ENCODE results near the gene SLC36A1.
A peak's percentile ranks its signal among the peaks of the same experiment; 100 is the strongest.
"Not testable (repeated sequence)": the region's sequence is repeated elsewhere in the genome, so short reads cannot be mapped to it uniquely, and the experiment has no call there.

Gene SLC36A1

GRCh38 chr5:151447174-151448037 is at the start of gene SLC36A1:
TSS of gene SLC36A1 (plus strand) at chr5:151447603. CDS start at chr5:151458793, 11,190 bp downstream.
- peak; percentile 16 for DNase-seq

- no peak for DNase-seq
Measured at GRCh38 chr5:151405334-151406160, 41.9 kb upstream of the SLC36A1 start.

GRCh38 chr5:151406322-151406947 is 41.0 kb upstream of the SLC36A1 start:
- DNase-seq: no peak

- no peak for DNase-seq
Measured at GRCh38 chr5:151408591-151409230, 38.7 kb upstream of the SLC36A1 start.

GRCh38 chr5:151413800-151414199 is 33.6 kb upstream of the SLC36A1 start:
- DNase-seq: no peak

- no peak for DNase-seq
Measured at GRCh38 chr5:151414536-151414935, 32.9 kb upstream of the SLC36A1 start.

DNA sequence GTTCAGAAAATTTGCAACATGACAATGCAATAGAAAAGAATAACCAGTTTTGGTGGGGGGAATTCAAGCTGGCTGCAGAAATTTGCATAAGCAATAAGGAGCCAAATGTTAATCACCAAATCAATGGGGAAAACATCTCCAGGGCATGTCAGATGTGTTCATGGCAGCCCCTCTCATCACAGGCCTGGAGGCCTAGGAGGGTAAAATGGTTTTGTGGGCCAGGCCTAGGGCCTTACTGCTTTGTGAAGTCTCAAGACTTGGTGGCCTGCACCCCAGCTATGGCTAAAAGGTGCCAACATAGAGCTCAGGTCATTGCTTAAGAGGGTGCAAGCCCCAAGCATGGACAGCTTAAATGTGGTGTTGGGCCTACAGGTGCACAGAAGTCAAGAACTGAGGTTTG is 29.7 kb upstream of the SLC36A1 start:
- no peak for DNase-seq

DNA sequence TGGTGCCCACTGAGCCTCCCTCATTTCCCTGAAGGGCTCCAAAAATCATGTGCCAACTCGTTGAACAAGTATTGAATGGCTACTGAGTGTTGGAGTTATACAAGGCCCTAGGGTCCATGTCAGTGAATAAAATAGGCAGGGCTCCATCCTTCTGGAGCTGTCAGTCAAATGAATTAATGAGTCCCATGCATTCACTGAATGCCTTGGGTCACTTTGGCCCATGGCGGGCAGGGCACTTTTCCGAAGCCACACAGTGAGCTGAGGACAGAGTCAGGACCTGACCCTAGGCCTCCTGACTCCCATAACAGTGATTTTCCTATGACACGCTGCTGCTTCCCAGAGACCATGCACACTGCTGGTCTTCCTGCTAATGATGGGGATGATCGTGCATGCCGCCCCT is 27.3 kb upstream of the SLC36A1 start:
- no peak for DNase-seq

- DNase-seq: no peak
Measured at GRCh38 chr5:151424892-151425523, 22.4 kb upstream of the SLC36A1 start.

- not testable (repeated sequence) for DNase-seq
Measured at GRCh38 chr5:151426347-151426746, 21.1 kb upstream of the SLC36A1 start.

GRCh38 chr5:151427258-151427657 is 20.1 kb upstream of the SLC36A1 start:
- no peak for DNase-seq

- DNase-seq: no peak
Measured at GRCh38 chr5:151430731-151431130, 16.7 kb upstream of the SLC36A1 start.

DNA sequence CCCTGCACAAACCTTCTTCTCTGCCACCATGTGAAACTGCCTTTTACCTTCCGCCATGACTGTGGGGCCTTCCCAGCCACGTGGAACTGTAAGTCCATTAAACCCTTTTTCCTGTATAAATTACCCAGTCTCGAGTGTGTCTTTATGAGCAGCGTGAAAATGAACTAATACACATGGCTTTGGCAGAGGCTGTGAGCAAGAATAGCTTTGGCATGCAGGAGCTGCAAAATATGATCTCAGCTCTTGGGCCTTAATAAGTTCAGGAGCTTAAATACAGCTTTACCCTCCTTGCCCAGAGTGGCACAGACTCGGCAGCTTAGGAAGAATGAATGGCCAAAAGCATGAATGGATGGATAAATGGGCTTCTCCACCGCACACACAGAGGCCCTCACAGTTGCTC is 15.7 kb upstream of the SLC36A1 start:
- no peak for DNase-seq

DNA sequence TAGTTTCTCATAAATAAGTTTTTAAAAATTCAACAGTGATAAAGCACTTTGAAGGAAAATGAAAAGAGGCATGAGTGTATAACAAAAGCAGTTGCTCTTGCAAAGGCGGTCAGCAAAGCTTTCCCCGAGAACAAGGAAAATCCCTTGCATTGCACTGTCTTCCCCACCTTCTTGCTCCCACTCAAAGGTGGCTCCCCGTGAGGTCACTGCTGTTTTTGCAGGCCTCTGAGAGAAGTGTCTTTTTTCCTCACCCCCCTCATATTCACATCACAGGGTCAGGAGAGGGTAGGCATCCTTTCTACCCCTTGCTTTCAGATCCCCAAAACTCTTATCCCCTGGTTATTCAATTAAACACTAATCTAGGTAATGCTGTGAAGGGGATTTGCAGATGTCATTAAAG is 15.2 kb upstream of the SLC36A1 start:
- DNase-seq: no peak

DNA sequence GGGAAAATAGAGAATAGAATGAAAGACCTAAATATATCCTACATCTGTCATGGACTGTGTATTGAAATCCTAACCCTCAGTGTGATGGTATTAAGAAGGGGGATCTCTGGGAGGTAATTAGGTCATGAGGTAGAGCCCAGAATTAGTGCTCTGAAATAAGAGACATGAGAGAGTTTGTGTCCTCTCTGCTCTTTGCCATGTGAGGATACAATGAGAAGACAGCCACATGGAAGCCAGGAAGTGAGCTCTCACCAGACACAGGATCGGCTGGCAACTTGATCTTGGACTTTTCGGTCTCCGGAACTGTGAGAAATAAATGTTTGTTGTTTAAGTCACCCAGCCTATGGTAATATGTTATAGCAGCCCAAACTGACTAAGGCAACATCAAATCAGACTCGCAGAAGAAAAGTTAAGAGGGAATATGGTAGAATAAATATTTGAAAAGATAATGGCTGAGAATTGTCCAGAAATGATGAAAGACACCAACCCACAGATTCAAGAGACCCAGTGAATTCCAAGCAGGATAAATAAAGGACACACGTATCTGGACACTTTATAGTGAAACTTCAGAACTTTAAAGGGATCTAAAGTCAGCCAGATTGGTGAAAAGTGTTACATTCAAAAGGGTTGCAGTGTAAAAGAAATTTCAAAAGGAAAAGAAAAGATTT is 12.7 kb upstream of the SLC36A1 start:
- DNase-seq: no peak

DNA sequence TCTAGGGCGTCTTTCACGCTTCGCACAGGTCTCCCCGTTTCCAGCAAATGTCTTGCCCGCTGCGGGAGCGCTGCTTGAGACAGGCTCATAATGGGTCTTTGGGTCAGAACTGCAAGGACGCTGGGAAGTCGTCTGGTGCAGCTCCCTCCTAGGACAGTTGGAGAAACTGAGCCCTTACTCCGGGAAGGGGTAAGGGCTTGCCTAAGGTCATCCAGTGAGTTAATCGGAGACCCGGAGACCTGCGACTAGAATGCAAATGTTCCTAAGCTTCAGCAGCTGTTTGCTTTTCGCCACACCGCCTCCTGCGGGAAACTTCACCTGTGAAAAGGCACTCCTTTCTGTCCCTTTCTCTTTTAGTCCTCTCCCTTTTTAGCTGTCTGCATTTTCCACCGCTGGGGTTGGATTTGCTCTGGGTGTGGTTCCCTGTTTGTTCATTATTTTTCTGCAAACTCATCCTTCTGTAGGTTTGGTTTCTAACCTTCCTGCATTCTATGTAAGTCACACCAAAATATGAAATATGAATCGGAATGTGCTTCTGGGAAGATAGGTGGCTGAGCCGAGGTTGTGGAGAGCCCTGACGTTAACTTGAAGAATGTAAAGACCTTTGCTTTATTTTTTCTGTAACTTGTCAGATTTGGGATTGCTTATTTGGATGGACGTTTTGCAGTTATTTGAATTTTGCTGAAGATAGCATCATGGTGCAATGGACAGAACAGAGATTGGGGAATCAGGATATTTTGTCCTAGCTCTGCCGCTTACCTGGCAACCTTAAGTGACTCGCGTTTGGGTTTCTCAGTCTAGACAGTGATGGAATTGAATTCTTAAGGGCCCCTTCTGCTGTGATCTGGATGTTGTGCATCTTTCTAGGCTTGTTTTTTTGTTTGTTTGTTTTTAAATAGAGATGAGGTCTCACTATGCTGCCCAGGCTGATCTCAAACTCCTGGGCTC is 909 bp downstream of the SLC36A1 start:
- no peak for DNase-seq

DNA sequence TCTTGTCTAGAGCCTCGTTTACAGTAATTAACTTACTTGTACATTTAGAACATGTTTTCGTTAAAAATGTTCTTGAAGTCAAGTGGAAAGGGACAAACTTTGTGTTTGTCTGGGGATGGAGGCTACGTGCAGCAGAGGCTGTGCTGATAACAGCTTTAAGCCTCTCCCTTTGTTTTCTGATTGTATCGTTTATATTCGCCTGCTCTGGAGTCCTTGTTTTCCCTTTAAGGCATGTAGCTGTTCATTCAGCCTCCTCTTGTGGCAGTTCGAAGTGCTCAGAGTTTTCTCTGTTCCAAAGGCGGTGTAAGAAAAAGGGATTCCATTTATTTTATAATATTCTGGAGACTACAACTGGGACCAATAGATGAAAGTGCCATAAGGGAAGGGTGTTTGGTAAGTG is 1.9 kb downstream of the SLC36A1 start:
- DNase-seq: no peak

- DNase-seq: no peak
Measured at GRCh38 chr5:151449839-151450238, 2.4 kb downstream of the SLC36A1 start.

GRCh38 chr5:151450605-151451004 is 3.2 kb downstream of the SLC36A1 start:
- DNase-seq: no peak

DNA sequence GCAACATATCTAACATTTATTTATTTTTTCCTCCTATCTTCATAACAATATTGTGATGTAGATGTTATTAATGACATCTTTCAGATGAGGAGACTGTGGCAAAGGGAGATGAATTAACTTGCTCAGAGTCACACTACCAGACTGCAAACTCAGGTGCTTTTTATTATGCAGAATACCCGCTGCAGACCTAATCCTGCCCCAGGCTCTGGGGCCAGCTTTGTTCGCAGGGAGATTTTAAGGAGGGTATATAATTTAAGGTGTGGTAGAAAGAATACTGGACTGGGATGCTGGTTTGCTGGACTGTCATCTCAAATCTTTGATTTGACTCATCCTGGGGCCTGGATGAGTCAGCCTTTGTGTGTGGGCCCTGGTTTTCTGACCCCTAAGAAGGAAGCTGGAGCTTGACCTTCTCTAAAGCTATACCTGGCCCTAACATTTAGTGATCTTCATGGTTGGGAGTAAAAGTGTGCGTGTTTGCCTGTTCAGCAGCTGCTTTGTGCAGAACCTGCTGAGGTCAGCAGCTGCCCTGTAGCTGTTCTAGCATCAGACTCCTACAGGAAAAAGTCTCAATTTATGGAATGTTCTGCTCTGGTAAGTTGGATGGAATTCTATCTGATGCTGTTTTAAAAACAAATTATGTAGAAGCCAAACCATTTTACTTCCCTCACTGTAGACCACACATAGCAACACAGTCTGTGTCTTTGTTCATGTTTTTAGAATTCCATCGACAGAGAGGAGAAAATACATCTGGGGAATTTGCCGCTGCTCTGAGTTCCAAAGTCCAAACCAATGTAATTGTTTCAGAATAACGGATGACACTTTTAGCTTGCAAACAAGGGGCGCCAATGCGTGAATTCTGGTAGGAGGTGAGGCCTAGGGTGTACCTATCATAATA is 4.5 kb downstream of the SLC36A1 start:
- DNase-seq: no peak

All from cortex of kidney (tissue), 1 donor.